K562 (cell line): ENCODE measurements around the gene UBE2S. TPM values are rescaled to one million over a fixed set of nuclear protein-coding genes. Genes with fewer than 3 reads are reported as not detected.

Experiments
- ATAC-seq: fragments of 200-7000 bp; cut with Tn5 transposase; 3 replicates; pipeline ENCODE4 v1.9.1; 2020; ENCODE audit warnings: moderate library complexity
- BruUV-seq: library from RNA; stranded (reverse); fragments of 400-500 nt; replicated peaks from 2 replicates; lab custom pipeline; 2021; lab: Mats Ljungman, UMichigan
- CTCF ChIA-PET: fragments of 300-600 bp; formaldehyde crosslinking; extraction: SDS; loops from one replicate; lab custom pipeline; 2021; ENCODE audit warnings: low intra/inter-chr PET ratio; lab: Yijun Ruan, JAX
- POLR2A ChIA-PET: fragments of 300-600, 350-650 bp; sonication (Branson Sonifier 250); formaldehyde crosslinking; extraction: SDS; loops from one replicate; lab custom pipeline; 2021; ENCODE audit warnings: antibody characterized with exemption, inconsistent platforms; lab: Yijun Ruan, JAX
- DNase-seq, 4 experiments: peaks; one replicate each; pipeline versions ENCODE4 v3.0.0 to v3.0.0-alpha.2; 2011 to 2018; ENCODE audit warnings: low spot score in 3 of 4, mixed read lengths in 3 of 4; ENCODE audit errors: extremely low read depth in 1 of 4
- FAIRE-seq: peaks from 2 replicates; lab custom pipeline; 2011; peaks lifted over from hg19 to GRCh38; lab: Jason Lieb, UNC
- H2AFZ ChIP-seq: 2 replicates; pipeline ENCODE4 v1.6.0; 2011; ENCODE audit warnings: low read depth, low read length, control low read depth, inconsistent platforms
- H3K27ac ChIP-seq: fragments of 200-600 bp; 3 replicates; pipeline ENCODE4 v1.8.0; 2011; ENCODE audit warnings: low read depth, mild to moderate bottlenecking, control low read depth, inconsistent platforms, low read length, moderate library complexity, mixed read lengths; ENCODE audit errors: extremely low read depth
- H3K27me3 ChIP-seq, 2 experiments: fragments of 300-600 bp in 1 of 2; 2 replicates in 1 of 2; 3 replicates in 1 of 2; pipeline versions ENCODE4 v1.6.0 to v1.8.0; 2011; ENCODE audit warnings: inconsistent platforms in 2 of 2, low read length in 2 of 2, mild to moderate bottlenecking in 1 of 2, mixed read lengths in 1 of 2, moderate library complexity in 1 of 2; ENCODE audit not compliant: control insufficient read depth in 2 of 2, insufficient read depth in 2 of 2
- H3K36me3 ChIP-seq: fragments of 300-600 bp; 3 replicates; pipeline ENCODE4 v1.8.0; 2011; ENCODE audit warnings: mild to moderate bottlenecking, low read length, inconsistent platforms; ENCODE audit not compliant: control insufficient read depth, insufficient read depth
- H3K4me1 ChIP-seq, 2 experiments: fragments of 200-600 bp in 1 of 2; replicated peaks in 1 of 2; 2 replicates in 1 of 2; 3 replicates in 1 of 2; pipeline versions ENCODE4 v1.5.1 to v1.8.0; 2011; ENCODE audit warnings: inconsistent platforms in 2 of 2, low read length in 2 of 2, mild to moderate bottlenecking in 1 of 2, mixed read lengths in 1 of 2, moderate library complexity in 1 of 2; ENCODE audit not compliant: control insufficient read depth in 2 of 2, insufficient read depth in 2 of 2
- H3K4me2 ChIP-seq: 2 replicates; pipeline ENCODE4 v1.6.1; 2011; ENCODE audit warnings: low read length, control low read depth, inconsistent platforms, mixed read lengths; ENCODE audit not compliant: insufficient read depth
- H3K4me3 ChIP-seq: fragments of 200-600 bp; sonication (generic), shearing (Covaris generic); 2 replicates; pipeline ENCODE4 v1.5.1; 2016; ENCODE audit warnings: control low read depth, inconsistent platforms
- H3K79me2 ChIP-seq: fragments of 200-600 bp; 3 replicates; pipeline ENCODE4 v1.8.0; 2011; ENCODE audit warnings: low read length, inconsistent platforms; ENCODE audit not compliant: control insufficient read depth, insufficient read depth
- H3K9ac ChIP-seq, 2 experiments: 2 replicates each; pipeline versions ENCODE4 v1.6.0 to v1.6.1; 2011; ENCODE audit warnings: low read depth in 2 of 2, low read length in 2 of 2, control low read depth in 1 of 2, inconsistent platforms in 1 of 2, mild to moderate bottlenecking in 1 of 2, mixed read lengths in 1 of 2; ENCODE audit not compliant: insufficient read depth in 1 of 2
- H3K9me1 ChIP-seq: one replicate; pipeline ENCODE4 v1.6.0; 2011; ENCODE audit warnings: inconsistent platforms, mild to moderate bottlenecking, low read length, moderate library complexity; ENCODE audit not compliant: control insufficient read depth, insufficient read depth
- H3K9me3 ChIP-seq: replicated peaks from 2 replicates; pipeline ENCODE4 v1.5.1; 2011; ENCODE audit warnings: low read depth, low read length, inconsistent platforms; ENCODE audit not compliant: control insufficient read depth, insufficient read depth
- H4K20me1 ChIP-seq: replicated peaks from 2 replicates; pipeline ENCODE4 v1.6.1; 2011; ENCODE audit warnings: low read length, inconsistent platforms, mixed read lengths; ENCODE audit not compliant: control insufficient read depth, insufficient read depth
- CEBPB ChIP-seq: fragments of 450-650 bp; IDR thresholded peaks from 2 replicates; pipeline ENCODE4 v1.6.1; 2016; ENCODE audit warnings: missing genetic modification characterization, missing compliant biosample characterization
- EGR1 ChIP-seq: fragments of 450-650 bp; conservative IDR thresholded peaks from 2 replicates; pipeline ENCODE4 v1.6.1; 2017; ENCODE audit warnings: mild to moderate bottlenecking
- SNRNP70 ChIP-seq: fragments of 200-400 bp; formaldehyde crosslinking; optimal IDR thresholded peaks from 2 replicates; pipeline ENCODE3; 2017; ENCODE audit warnings: low read depth, low read length
- TFAP4 ChIP-seq: sonication (generic); formaldehyde crosslinking; IDR thresholded peaks from 2 replicates; pipeline ENCODE4 v1.8.0; 2022; ENCODE audit warnings: missing genetic modification reagents, mild to moderate bottlenecking, moderate library complexity, borderline replicate concordance
- ZNF717 ChIP-seq: fragments of 250-450 bp; sonication (Bioruptor Pico); IDR thresholded peaks from 2 replicates; pipeline ENCODE4 v1.5.0; 2021
- WGBS: fragments of 100-300 bp; shearing (Covaris generic); methylation state at CpG from one replicate; pipeline ENCODE4 v1.1.6; 2016; ENCODE audit warnings: low coverage, mixed read lengths; ENCODE audit not compliant: insufficient coverage; ENCODE audit errors: missing lambda C conversion rate; 5-methylcytosine and 5-hydroxymethylcytosine counted together
- in situ Hi-C: fragments of 300-500 bp; cut with MboI; formaldehyde crosslinking; loops from 4 replicates; pipeline ENCODE4 v1.15.0; 2018; ENCODE audit warnings: inconsistent platforms, mixed read lengths
- intact Hi-C: fragments of 100-400 bp; cut with micrococcal nuclease; formaldehyde crosslinking; loops from 2 replicates; pipeline ENCODE4 v1.14.2; 2022
- polyA plus RNA-seq, 8 experiments: library from polyadenylated mRNA; depleted of rRNA in 4 of 8; stranded (reverse) in 5 of 8; unstranded in 3 of 8; fragments of >200 nt; fragmentation: Nextera tagmentation in 2 of 8; fragmentation: Illumina TruSeq in 1 of 8; extraction: Ambion mirVana in 2 of 8; extraction: Trizol in 1 of 8; gene quantifications; 2 replicates each; pipeline versions ENCODE4 v1.2.1 to v1.2.3, GENCODE V29; 2011 to 2014; ENCODE audit warnings: inconsistent platforms in 1 of 8, missing spikeins in 1 of 8
- total RNA-seq, 7 experiments: library from RNA; depleted of rRNA in 6 of 7; stranded (reverse); fragments of >200 nt in 6 of 7; fragmentation: Illumina TruSeq in 2 of 7; extraction: Trizol in 2 of 7; gene quantifications; 2 replicates each; pipeline versions ENCODE4 v1.2.1 to v1.2.3, GENCODE V29; 2011 to 2021; ENCODE audit warnings: low replicate concordance in 1 of 7

The UBE2S gene
- total and polyA plus RNA-seq, 9 of the 15 experiments (the other 6 are each of a cell fraction or from before 2014, with no cell fraction given) = 1.5 to 1,305 (median 157) TPM

- in situ Hi-C loops = loop anchor here (25.0 kb wide), 1 partner anchor 784 kb away; the partner anchor contains the start of gene LILRB4
Observed at GRCh38 chr19:55446060-55446459, 38.5 kb upstream of the UBE2S start.

GRCh38 chr19:55444646-55445045 lies 37.1 kb upstream of the UBE2S start:
- ATAC-seq = no peak
- H3K27ac ChIP-seq = no peak overlapping the region
- no peak for DNase-seq
- no peaks in the 10 kb centered on the region for H3K9me3 ChIP-seq
- POLR2A ChIA-PET = interaction anchor here (0.9 to 1.3 kb wide), 3 partner anchors 8 to 105 kb away, joined by 3 to 5 read pairs (median 4); partner anchors contain the start of gene KMT5C
- BruUV-seq = no TSS peak
- H4K20me1 ChIP-seq = no peaks in the 10 kb centered on the region
- TF ChIP-seq ZNF717 (CRISPR knock-in tag) (no peak), EGR1 (no peak), TFAP4 (CRISPR knock-in tag) (peak; percentile 14; the same call in 1 of the 2 replicates)
- TF ChIP-seq, all 486 proteins: peak for 1
- in situ Hi-C loops = loop anchor here (25.0 kb wide), 1 partner anchor 782 kb away; the partner anchor contains the start of gene LILRB4
- Histone ChIP-seq H3K4me3 (no peak overlapping the region), H3K27me3 (peaks cover 6 to 32% of the 10 kb centered on the region in 2 experiments), H3K9ac (no peak overlapping the region), H3K9me1 (no peaks in the 10 kb centered on the region), H3K4me1 (peaks cover 21 to 72% of the 10 kb centered on the region in 2 experiments), H2AFZ (no peak overlapping the region), H3K36me3 (no peaks in the 10 kb centered on the region), H3K79me2 (no peaks in the 10 kb centered on the region), H3K4me2 (no peak overlapping the region)
- whole genome bisulfite sequencing = 20% methylated on average over 11 of the region's 11 CpGs
- no peak for FAIRE-seq
- intact Hi-C loops = no loop called here
- CTCF ChIA-PET = no interaction called here

More at GRCh38 chr19:55446060-55446459, 38.5 kb upstream of the UBE2S start:
- no peak for TF ChIP-seq SNRNP70
- TF ChIP-seq CEBPB = 0 out of 2 replicates have a peak, but pooled peaks have one; percentile 10
- H3K9ac ChIP-seq = no peak overlapping the region
- DNase-seq = no peak
- H3K79me2 ChIP-seq = no peaks in the 10 kb centered on the region
- no peak for FAIRE-seq
- WGBS = 34% methylated on average over 7 of the region's 8 CpGs
- POLR2A ChIA-PET = interaction anchor here (1.4 kb wide), 1 partner anchor 9 kb away, joined by 4 read pairs; no protein-coding TSS in a partner anchor
- H3K27me3 ChIP-seq = peaks cover 6 to 37% of the 10 kb centered on the region in 2 experiments
- CTCF ChIA-PET = interaction anchor here (0.6 kb wide), 1 partner anchor 565 kb away, joined by 3 read pairs; no protein-coding TSS in a partner anchor
- intact Hi-C loops = no loop called here
- no peaks in the 10 kb centered on the region for H3K36me3 ChIP-seq
- H3K4me2 ChIP-seq = no peak overlapping the region
- H3K9me3 ChIP-seq = no peaks in the 10 kb centered on the region
- no peaks in the 10 kb centered on the region for H4K20me1 ChIP-seq
- no TSS peak for BruUV-seq
- H3K9me1 ChIP-seq = no peaks in the 10 kb centered on the region
- no peak overlapping the region for H3K4me3 ChIP-seq
- H3K4me1 ChIP-seq = peaks cover 15 to 61% of the 10 kb centered on the region in 2 experiments
- no peak overlapping the region for H3K27ac ChIP-seq
- no peak overlapping the region for H2AFZ ChIP-seq
- ATAC-seq = no peak
